Parathyroid adenoma (tissue), 2 donors: ENCODE data around the gene LRRC52.
"Not testable (repeated sequence)": the region's sequence is repeated elsewhere in the genome, so short reads cannot be mapped to it uniquely, and the experiment has no call there.

Source experiments
- H2AFZ ChIP-seq: fragments of 300-600 bp; sonication (generic); one replicate; pipeline ENCODE4 v1.7.0; 2017; ENCODE audit warnings: antibody characterized with exemption, mild to moderate bottlenecking
- H3K27ac ChIP-seq: fragments of 300-600 bp; sonication (generic); one replicate; pipeline ENCODE4 v1.7.0; 2017
- H3K27me3 ChIP-seq: fragments of 300-600 bp; sonication (generic); one replicate; pipeline ENCODE4 v1.7.0; 2017; ENCODE audit warnings: low read length; ENCODE audit not compliant: control insufficient read depth, insufficient read depth
- H3K36me3 ChIP-seq: fragments of 300-600 bp; sonication (generic); one replicate; pipeline ENCODE4 v1.7.0; 2017; ENCODE audit warnings: low read length; ENCODE audit not compliant: control insufficient read depth, insufficient read depth
- H3K4me1 ChIP-seq: fragments of 300-600 bp; sonication (generic); one replicate; pipeline ENCODE4 v1.7.0; 2017; ENCODE audit warnings: control low read depth
- H3K4me2 ChIP-seq: fragments of 300-600 bp; sonication (generic); one replicate; pipeline ENCODE4 v1.7.0; 2017; ENCODE audit warnings: low read length
- H3K4me3 ChIP-seq: fragments of 300-600 bp; sonication (generic); one replicate; pipeline ENCODE4 v1.7.0; 2017; ENCODE audit warnings: low read depth, low read length
- H3K79me2 ChIP-seq: fragments of 300-600 bp; sonication (generic); one replicate; pipeline ENCODE4 v1.7.0; 2017; ENCODE audit warnings: control low read depth
- H3K9ac ChIP-seq: fragments of 300-600 bp; sonication (generic); one replicate; pipeline ENCODE4 v1.7.0; 2017; ENCODE audit warnings: mild to moderate bottlenecking
- H3K9me3 ChIP-seq: fragments of 300-600 bp; sonication (generic); one replicate; pipeline ENCODE4 v1.7.0; 2017; ENCODE audit warnings: low read length; ENCODE audit not compliant: control insufficient read depth
- CTCF ChIP-seq: fragments of 300-600 bp; sonication (generic); IDR thresholded peaks from one replicate; pipeline ENCODE4 v1.7.0; 2017; ENCODE audit warnings: antibody characterized with exemption, mild to moderate bottlenecking
- donor health status: primary hyperparathyroidism.

LRRC52 gene

GRCh38 chr1:165600793-165601192, 57.0 kb downstream of the LRRC52 start:
- Histone ChIP-seq H3K27ac (no peak overlapping the region), H3K9ac (no peak overlapping the region), H3K4me2 (no peak overlapping the region)

GRCh38 chr1:165603810-165604209, 60.0 kb downstream of the LRRC52 start:
- Histone ChIP-seq H3K36me3 (no peaks in the 10 kb centered on the region), H3K9ac (no peak overlapping the region), H3K79me2 (no peaks in the 10 kb centered on the region), H3K9me3 (no peaks in the 10 kb centered on the region), H3K4me3 (no peak overlapping the region), H2AFZ (no peak overlapping the region), H3K4me1 (no peaks in the 10 kb centered on the region), H3K4me2 (no peak overlapping the region), H3K27ac (no peak overlapping the region), H3K27me3 (no peaks in the 10 kb centered on the region)
- TF ChIP-seq CTCF = no peak

More at GRCh38 chr1:165600793-165601192, 57.0 kb downstream of the LRRC52 start:
- Histone ChIP-seq H3K27me3 (no peaks in the 10 kb centered on the region), H3K4me1 (peaks cover 2% of the 10 kb centered on the region), H3K79me2 (no peaks in the 10 kb centered on the region), H3K4me3 (no peak overlapping the region), H3K36me3 (no peaks in the 10 kb centered on the region), H2AFZ (no peak overlapping the region), H3K9me3 (no peaks in the 10 kb centered on the region)
- TF ChIP-seq CTCF = no peak

- TF ChIP-seq CTCF = no peak
- Histone ChIP-seq H2AFZ (no peak overlapping the region), H3K9me3 (no peaks in the 10 kb centered on the region), H3K36me3 (no peaks in the 10 kb centered on the region), H3K4me3 (no peak overlapping the region), H3K79me2 (no peaks in the 10 kb centered on the region), H3K27ac (no peak overlapping the region), H3K4me2 (no peak overlapping the region), H3K4me1 (no peaks in the 10 kb centered on the region), H3K9ac (no peak overlapping the region), H3K27me3 (no peaks in the 10 kb centered on the region)
Observed at GRCh38 chr1:165605246-165605645, 61.4 kb downstream of the LRRC52 start.

- H3K9ac ChIP-seq, H3K79me2 ChIP-seq, H3K9me3 ChIP-seq, H3K4me1 ChIP-seq, H2AFZ ChIP-seq, H3K36me3 ChIP-seq, H3K27ac ChIP-seq, H3K4me3 ChIP-seq, H3K4me2 ChIP-seq, H3K27me3 ChIP-seq: not testable (repeated sequence)
Observed at GRCh38 chr1:165606676-165607075, 62.9 kb downstream of the LRRC52 start.

- H3K79me2 ChIP-seq = no peaks in the 10 kb centered on the region
- H3K27ac ChIP-seq = no peak overlapping the region
- no peak overlapping the region for H3K4me2 ChIP-seq
- no peaks in the 10 kb centered on the region for H3K27me3 ChIP-seq
- no peaks in the 10 kb centered on the region for H3K4me1 ChIP-seq
- H3K36me3 ChIP-seq = no peaks in the 10 kb centered on the region
- no peak for TF ChIP-seq CTCF
- H3K4me3 ChIP-seq = no peak overlapping the region
- peak overlapping the region; percentile 56 for H2AFZ ChIP-seq
- no peaks in the 10 kb centered on the region for H3K9me3 ChIP-seq
- no peak overlapping the region for H3K9ac ChIP-seq
Observed at GRCh38 chr1:165610866-165611265, 67.1 kb downstream of the LRRC52 start.
